GM23338 (cell line): Measurements from ENCODE around the gene ARID1B.

ENCODE experiments used
- CTCF ChIP-seq, 2 experiments: fragments of 200-600 bp in 1 of 2; sonication (generic) in 1 of 2; conservative IDR thresholded peaks; 2 replicates each; pipeline versions ENCODE4 v1.5.1 to v1.6.1; 2016 to 2017; ENCODE audit warnings: antibody characterized with exemption in 2 of 2, low read depth in 2 of 2, mild to moderate bottlenecking in 2 of 2, moderate library complexity in 1 of 2
- EZH2 ChIP-seq: fragments of 200-600 bp; sonication (generic); IDR thresholded peaks from one replicate; pipeline ENCODE4 v1.8.0; 2017; ENCODE audit warnings: antibody characterized with exemption, mild to moderate bottlenecking, low read depth; ENCODE audit not compliant: unreplicated experiment
- EZH2phosphoT487 ChIP-seq: fragments of 200-600 bp; sonication (generic); IDR thresholded peaks from one replicate; pipeline ENCODE4 v1.8.1; 2018; ENCODE audit warnings: antibody characterized with exemption; ENCODE audit not compliant: unreplicated experiment
- REST ChIP-seq: IDR thresholded peaks from one replicate; pipeline ENCODE4 v1.6.1; 2018; ENCODE audit warnings: antibody characterized with exemption; ENCODE audit not compliant: unreplicated experiment

- TF ChIP-seq CTCF (conservative IDR thresholded peaks at IDR 0.05; ENCODE audit: low read depth in 2 of 2) (no peak), EZH2phosphoT487 (no peak), REST (no peak), EZH2 (no peak)
These were observed 637 bp downstream of the ARID1B start for GRCh38 chr6:156777577-156778453.
